HL-60 (cell line): ENCODE measurements around the gene CCR9.

Source experiments
- DNase-seq, 2 experiments: peaks; one replicate each; pipeline ENCODE4 v3.0.0-alpha.2; 2010 to 2020; ENCODE audit warnings: low read depth in 1 of 2, low spot score in 1 of 2
- H3K27ac ChIP-seq: fragments of 250-450 bp; sonication (Bioruptor Pico); replicated peaks from 2 replicates; pipeline ENCODE4 v1.5.1; 2020; ENCODE audit warnings: mild to moderate bottlenecking, moderate library complexity
- H3K27me3 ChIP-seq: fragments of 250-450 bp; sonication (Bioruptor Pico); 2 replicates; pipeline ENCODE4 v1.5.1; 2021; ENCODE audit warnings: mild to moderate bottlenecking, moderate library complexity; ENCODE audit not compliant: insufficient read depth, poor library complexity, severe bottlenecking
- H3K4me3 ChIP-seq: replicated peaks from 2 replicates; pipeline ENCODE4 v1.5.1; 2011; ENCODE audit warnings: mild to moderate bottlenecking, control low read depth, low read length; ENCODE audit not compliant: insufficient read depth
- GABPA ChIP-seq: IDR thresholded peaks from 2 replicates; pipeline ENCODE4 v1.6.1; 2012; ENCODE audit warnings: low read depth
- POLR2AphosphoS5 ChIP-seq: IDR thresholded peaks from 2 replicates; pipeline ENCODE4 v1.6.1; 2012; ENCODE audit warnings: low read depth
- SPI1 ChIP-seq: IDR thresholded peaks from 2 replicates; pipeline ENCODE4 v1.6.1; 2012; ENCODE audit warnings: low read depth, mild to moderate bottlenecking, borderline replicate concordance
- TF ChIP-seq, protein P1 (sequence below): IDR thresholded peaks from one replicate; pipeline ENCODE4 v1.5.1; 2011; ENCODE audit warnings: low read length, control low read depth, inconsistent platforms; ENCODE audit not compliant: insufficient read depth
- TF ChIP-seq, protein P2 (sequence below): IDR thresholded peaks from 2 replicates; pipeline ENCODE4 v1.6.1; 2012; ENCODE audit warnings: low read depth; ENCODE audit not compliant: insufficient replicate concordance

Gene CCR9

DNA sequence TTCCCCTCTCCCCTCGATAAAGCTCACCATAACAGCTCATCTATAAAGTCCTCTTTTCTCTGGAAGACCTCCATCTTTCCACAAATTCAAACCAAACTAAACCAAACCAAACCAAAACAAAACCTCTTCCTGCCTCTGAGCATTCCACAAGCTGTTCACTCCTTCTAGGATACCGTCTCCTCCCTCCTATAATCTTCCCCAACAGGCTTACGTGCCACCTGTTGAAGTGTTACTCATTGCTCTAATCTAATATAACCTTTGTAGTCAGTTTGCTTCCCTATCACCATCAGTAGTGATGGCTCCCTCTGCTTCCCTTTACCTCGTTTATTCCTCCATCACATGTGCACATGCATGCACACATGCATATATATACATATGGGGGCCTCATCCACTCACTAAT, 12.7 kb upstream of the CCR9 start:
- no peak for DNase-seq
- TF ChIP-seq, protein P1, sequence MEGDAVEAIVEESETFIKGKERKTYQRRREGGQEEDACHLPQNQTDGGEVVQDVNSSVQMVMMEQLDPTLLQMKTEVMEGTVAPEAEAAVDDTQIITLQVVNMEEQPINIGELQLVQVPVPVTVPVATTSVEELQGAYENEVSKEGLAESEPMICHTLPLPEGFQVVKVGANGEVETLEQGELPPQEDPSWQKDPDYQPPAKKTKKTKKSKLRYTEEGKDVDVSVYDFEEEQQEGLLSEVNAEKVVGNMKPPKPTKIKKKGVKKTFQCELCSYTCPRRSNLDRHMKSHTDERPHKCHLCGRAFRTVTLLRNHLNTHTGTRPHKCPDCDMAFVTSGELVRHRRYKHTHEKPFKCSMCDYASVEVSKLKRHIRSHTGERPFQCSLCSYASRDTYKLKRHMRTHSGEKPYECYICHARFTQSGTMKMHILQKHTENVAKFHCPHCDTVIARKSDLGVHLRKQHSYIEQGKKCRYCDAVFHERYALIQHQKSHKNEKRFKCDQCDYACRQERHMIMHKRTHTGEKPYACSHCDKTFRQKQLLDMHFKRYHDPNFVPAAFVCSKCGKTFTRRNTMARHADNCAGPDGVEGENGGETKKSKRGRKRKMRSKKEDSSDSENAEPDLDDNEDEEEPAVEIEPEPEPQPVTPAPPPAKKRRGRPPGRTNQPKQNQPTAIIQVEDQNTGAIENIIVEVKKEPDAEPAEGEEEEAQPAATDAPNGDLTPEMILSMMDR, result no peak
- TF ChIP-seq POLR2AphosphoS5 (no peak), SPI1 (no peak), GABPA (no peak)
- TF ChIP-seq, protein P2, sequence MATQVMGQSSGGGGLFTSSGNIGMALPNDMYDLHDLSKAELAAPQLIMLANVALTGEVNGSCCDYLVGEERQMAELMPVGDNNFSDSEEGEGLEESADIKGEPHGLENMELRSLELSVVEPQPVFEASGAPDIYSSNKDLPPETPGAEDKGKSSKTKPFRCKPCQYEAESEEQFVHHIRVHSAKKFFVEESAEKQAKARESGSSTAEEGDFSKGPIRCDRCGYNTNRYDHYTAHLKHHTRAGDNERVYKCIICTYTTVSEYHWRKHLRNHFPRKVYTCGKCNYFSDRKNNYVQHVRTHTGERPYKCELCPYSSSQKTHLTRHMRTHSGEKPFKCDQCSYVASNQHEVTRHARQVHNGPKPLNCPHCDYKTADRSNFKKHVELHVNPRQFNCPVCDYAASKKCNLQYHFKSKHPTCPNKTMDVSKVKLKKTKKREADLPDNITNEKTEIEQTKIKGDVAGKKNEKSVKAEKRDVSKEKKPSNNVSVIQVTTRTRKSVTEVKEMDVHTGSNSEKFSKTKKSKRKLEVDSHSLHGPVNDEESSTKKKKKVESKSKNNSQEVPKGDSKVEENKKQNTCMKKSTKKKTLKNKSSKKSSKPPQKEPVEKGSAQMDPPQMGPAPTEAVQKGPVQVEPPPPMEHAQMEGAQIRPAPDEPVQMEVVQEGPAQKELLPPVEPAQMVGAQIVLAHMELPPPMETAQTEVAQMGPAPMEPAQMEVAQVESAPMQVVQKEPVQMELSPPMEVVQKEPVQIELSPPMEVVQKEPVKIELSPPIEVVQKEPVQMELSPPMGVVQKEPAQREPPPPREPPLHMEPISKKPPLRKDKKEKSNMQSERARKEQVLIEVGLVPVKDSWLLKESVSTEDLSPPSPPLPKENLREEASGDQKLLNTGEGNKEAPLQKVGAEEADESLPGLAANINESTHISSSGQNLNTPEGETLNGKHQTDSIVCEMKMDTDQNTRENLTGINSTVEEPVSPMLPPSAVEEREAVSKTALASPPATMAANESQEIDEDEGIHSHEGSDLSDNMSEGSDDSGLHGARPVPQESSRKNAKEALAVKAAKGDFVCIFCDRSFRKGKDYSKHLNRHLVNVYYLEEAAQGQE, result no peak
- Histone ChIP-seq H3K4me3 (no peak overlapping the region), H3K27ac (no peak overlapping the region), H3K27me3 (no peaks in the 10 kb centered on the region)

DNA sequence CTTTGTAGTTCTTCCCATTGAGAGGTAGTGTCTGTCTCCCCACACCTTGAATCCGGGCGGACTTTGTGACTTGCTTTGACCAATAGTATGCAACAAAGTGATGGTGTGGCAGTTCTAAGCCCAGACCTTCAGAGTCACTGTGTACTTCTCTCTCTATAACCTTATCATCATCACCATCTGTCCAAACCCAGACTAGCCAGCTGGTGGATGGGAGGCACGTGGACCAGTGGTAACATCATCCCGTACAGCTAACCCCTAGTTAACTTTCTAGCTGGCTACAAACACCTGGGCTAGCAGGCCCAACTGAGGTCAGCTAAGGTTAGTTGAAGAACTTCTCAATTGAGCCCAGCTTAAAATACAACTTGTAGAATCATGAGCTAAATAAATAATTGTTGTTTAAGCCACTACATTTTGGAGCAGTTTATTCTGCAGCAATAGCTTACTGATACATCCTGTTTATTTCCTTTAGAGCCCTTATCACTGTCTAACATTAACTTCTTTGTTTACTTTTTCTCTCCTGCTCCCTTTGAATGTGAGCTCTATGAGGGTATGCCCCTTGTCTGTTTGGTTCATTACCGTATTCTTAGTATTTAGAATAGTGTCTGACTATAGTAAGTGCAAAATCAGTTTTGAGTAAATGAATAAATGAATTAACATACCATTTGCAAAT, 11.5 kb upstream of the CCR9 start:
- Histone ChIP-seq H3K27me3 (no peaks in the 10 kb centered on the region), H3K4me3 (no peak overlapping the region), H3K27ac (no peak overlapping the region)
- TF ChIP-seq, protein P1, result no peak
- TF ChIP-seq GABPA, result no peak
- DNase-seq, result no peak

DNA sequence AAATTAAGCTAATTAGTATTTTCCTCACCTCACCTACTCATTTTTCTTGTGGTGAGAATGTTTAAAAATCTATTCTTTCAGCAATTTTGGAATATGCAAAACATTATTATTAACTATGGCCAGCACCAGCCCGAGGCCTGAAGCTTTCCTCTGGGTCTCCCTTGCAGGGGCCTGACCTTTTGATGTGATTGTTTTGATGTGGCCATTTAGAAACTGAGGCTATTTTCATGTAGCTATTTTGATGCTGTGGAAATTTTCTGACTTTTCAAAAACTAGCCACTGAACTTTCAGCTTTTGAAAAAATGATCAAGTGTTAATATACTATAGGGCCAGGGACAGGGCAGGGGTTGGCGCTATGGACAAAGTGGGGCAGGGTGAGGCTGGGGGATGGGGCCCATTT, 8.2 kb upstream of the CCR9 start:
- H3K27ac ChIP-seq, result no peak overlapping the region
- no peaks in the 10 kb centered on the region for H3K27me3 ChIP-seq
- TF ChIP-seq, protein P2, result no peak
- TF ChIP-seq, protein P1, result no peak
- TF ChIP-seq POLR2AphosphoS5 (no peak), GABPA (no peak), SPI1 (no peak)
- no peak for DNase-seq
- H3K4me3 ChIP-seq, result no peak overlapping the region

DNA sequence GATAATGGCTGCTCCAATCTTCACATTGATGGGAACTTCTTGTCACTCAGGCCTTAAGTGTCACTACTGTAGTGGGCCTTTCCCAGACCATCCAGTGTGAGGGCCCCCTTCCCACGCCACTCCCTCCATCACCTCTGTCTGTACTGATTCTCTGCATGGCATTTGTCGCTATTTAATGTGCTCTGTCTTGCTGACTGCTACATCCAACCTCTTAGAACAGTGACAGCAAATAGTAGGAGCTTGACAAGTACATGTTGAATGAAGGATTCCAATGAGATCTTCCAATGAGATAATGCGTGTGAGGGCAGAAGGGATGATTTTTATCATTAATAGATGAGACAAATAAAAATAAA, 5.6 kb upstream of the CCR9 start:
- TF ChIP-seq POLR2AphosphoS5 (no peak), SPI1 (no peak), GABPA (no peak)
- TF ChIP-seq, protein P2, result no peak
- TF ChIP-seq, protein P1, result no peak
- H3K4me3 ChIP-seq, result no peak overlapping the region
- H3K27me3 ChIP-seq, result no peaks in the 10 kb centered on the region
- DNase-seq, result no peak
- H3K27ac ChIP-seq, result no peak overlapping the region
